Stimulated activated CD4-positive, alpha-beta T cell treated with anti-CD3 and anti-CD28 coated beads, TNF-alpha, amount 100 ng/mL, for 4 hours (primary cell): Measurements from ENCODE around the gene AIMP1.
"Not testable (repeated sequence)": the region's sequence is repeated elsewhere in the genome, so short reads cannot be mapped to it uniquely, and the experiment has no call there.

Experiments
- DNase-seq, 3 experiments: peaks; one replicate each; pipeline ENCODE4 v3.0.0-alpha.2; 2020; ENCODE audit warnings: low read depth in 3 of 3

AIMP1 gene

GRCh38 chr4:106347167-106347566, 30.8 kb downstream of the AIMP1 start:
- no peak for DNase-seq

GRCh38 chr4:106351016-106351415, 34.7 kb downstream of the AIMP1 start:
- no peak for DNase-seq

- DNase-seq: no peak
Observed at GRCh38 chr4:106353786-106354185, 37.4 kb downstream of the AIMP1 start.

- DNase-seq: no peak
Observed at GRCh38 chr4:106355193-106355592, 38.8 kb downstream of the AIMP1 start.

GRCh38 chr4:106358899-106359298, 42.5 kb downstream of the AIMP1 start:
- no peak for DNase-seq

GRCh38 chr4:106362086-106362825, 45.9 kb downstream of the AIMP1 start:
- no peak for DNase-seq

GRCh38 chr4:106364282-106364681, 47.9 kb downstream of the AIMP1 start:
- no peak for DNase-seq

GRCh38 chr4:106365613-106366012, 49.3 kb downstream of the AIMP1 start:
- DNase-seq: no peak

- DNase-seq: no peak
Observed at GRCh38 chr4:106366026-106366425, 49.7 kb downstream of the AIMP1 start.

GRCh38 chr4:106367072-106367471, 50.7 kb downstream of the AIMP1 start:
- DNase-seq: no peak

GRCh38 chr4:106368678-106369077, 52.3 kb downstream of the AIMP1 start, which contains the start of gene GIMD1:
Gene GIMD1 (minus strand): TSS chr4:106368778. CDS start chr4:106367435, 1,343 bp downstream.
- no peak for DNase-seq

- no peak for DNase-seq
Observed at GRCh38 chr4:106369456-106370060, 53.2 kb downstream of the AIMP1 start.

- DNase-seq: no peak
Observed at GRCh38 chr4:106370214-106370613, 53.9 kb downstream of the AIMP1 start.

- no peak for DNase-seq
Observed at GRCh38 chr4:106371161-106371560, 54.8 kb downstream of the AIMP1 start.

- no peak for DNase-seq
Observed at GRCh38 chr4:106373026-106373425, 56.7 kb downstream of the AIMP1 start.

GRCh38 chr4:106380179-106380578, 63.8 kb downstream of the AIMP1 start:
- DNase-seq: no peak

GRCh38 chr4:106384878-106385277, 68.5 kb downstream of the AIMP1 start:
- no peak for DNase-seq

- DNase-seq: no peak
Observed at GRCh38 chr4:106385853-106386393, 69.6 kb downstream of the AIMP1 start.

- DNase-seq: no peak
Observed at GRCh38 chr4:106395582-106395981, 79.2 kb downstream of the AIMP1 start.

- DNase-seq: not testable (repeated sequence)
Observed at GRCh38 chr4:106398898-106399297, 82.5 kb downstream of the AIMP1 start.
